Measurements from ENCODE around the gene FLNA. TPM values are rescaled to one million over a fixed set of nuclear protein-coding genes. Genes with fewer than 3 reads are reported as not detected.

The FLNA gene
- polyA plus RNA-seq, 1 donor = 416 TPM

- DNase-seq = no peak
These were observed 3.8 kb upstream of the FLNA start for GRCh38 chrX:154378059-154378798.

- no peak for DNase-seq
These were observed 2.3 kb upstream of the FLNA start for GRCh38 chrX:154376774-154377173.

GRCh38 chrX:154375156-154375504, 696 bp upstream of the FLNA start:
- DNase-seq = no peak

- DNase-seq = peak; percentile 62
These were observed 811 bp downstream of the FLNA start for GRCh38 chrX:154373340-154374306.

- no peak for DNase-seq
These were observed 1.8 kb downstream of the FLNA start for GRCh38 chrX:154372612-154373022.

GRCh38 chrX:154371789-154372300, 2.6 kb downstream of the FLNA start:
- DNase-seq = no peak

GRCh38 chrX:154371017-154371788, 3.2 kb downstream of the FLNA start:
- peak; percentile 89 for DNase-seq

GRCh38 chrX:154370300-154371016, 4.0 kb downstream of the FLNA start:
- DNase-seq = no peak

- DNase-seq = peak; percentile 80
These were observed 4.8 kb downstream of the FLNA start for GRCh38 chrX:154369449-154370299.

- no peak for DNase-seq
These were observed 5.6 kb downstream of the FLNA start for GRCh38 chrX:154368630-154369448.

- no peak for DNase-seq
These were observed 6.7 kb downstream of the FLNA start for GRCh38 chrX:154367474-154368308.

GRCh38 chrX:154366666-154367055, 7.8 kb downstream of the FLNA start:
- DNase-seq = no peak

- DNase-seq = no peak
These were observed 8.3 kb downstream of the FLNA start for GRCh38 chrX:154365997-154366665.

GRCh38 chrX:154365052-154365600, 9.3 kb downstream of the FLNA start:
- DNase-seq = no peak

GRCh38 chrX:154363706-154364439, 10.6 kb downstream of the FLNA start:
- DNase-seq = no peak

GRCh38 chrX:154362085-154362742, 12.2 kb downstream of the FLNA start:
- DNase-seq = no peak
